ENCODE data around the gene AEBP2.

Gene AEBP2

DNA sequence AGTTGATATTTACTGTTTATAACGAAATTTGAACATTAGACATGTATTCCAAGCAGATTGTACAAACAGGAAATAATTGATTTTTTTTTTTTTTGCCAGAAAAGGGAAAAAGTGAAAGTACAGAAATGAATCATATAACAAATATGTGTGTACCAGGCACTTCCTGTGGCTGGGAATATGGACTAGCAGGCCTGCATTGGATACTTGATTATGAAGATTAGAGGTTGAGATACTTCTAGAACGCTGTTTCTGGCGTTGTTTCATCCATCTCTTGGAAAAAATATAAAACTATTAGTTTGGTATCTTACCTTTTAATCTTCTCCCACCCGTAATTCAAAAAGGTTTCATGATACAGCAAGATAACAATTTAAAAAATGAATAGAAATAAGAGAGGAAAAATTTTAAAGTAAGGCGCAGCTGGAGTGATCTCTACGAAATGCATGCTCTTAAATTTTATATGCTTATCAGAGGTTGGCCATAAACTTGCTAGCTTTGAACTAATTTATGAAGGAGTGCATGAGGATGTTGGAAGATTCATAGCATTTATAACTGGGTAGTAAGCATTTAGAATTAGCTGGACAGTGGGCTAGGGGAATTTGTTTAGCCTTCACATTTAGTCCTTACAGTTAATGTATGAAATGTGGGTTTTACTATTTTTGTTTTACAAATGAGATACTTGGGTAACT, 90.8 kb downstream of the AEBP2 start:
- no peak for TF ChIP-seq ZFX (IDR thresholded peaks at IDR 0.05; ENCODE audit: borderline replicate concordance)
- TF ChIP-seq, protein P1, sequence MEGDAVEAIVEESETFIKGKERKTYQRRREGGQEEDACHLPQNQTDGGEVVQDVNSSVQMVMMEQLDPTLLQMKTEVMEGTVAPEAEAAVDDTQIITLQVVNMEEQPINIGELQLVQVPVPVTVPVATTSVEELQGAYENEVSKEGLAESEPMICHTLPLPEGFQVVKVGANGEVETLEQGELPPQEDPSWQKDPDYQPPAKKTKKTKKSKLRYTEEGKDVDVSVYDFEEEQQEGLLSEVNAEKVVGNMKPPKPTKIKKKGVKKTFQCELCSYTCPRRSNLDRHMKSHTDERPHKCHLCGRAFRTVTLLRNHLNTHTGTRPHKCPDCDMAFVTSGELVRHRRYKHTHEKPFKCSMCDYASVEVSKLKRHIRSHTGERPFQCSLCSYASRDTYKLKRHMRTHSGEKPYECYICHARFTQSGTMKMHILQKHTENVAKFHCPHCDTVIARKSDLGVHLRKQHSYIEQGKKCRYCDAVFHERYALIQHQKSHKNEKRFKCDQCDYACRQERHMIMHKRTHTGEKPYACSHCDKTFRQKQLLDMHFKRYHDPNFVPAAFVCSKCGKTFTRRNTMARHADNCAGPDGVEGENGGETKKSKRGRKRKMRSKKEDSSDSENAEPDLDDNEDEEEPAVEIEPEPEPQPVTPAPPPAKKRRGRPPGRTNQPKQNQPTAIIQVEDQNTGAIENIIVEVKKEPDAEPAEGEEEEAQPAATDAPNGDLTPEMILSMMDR (IDR thresholded peaks at IDR 0.05), result no peak

DNA sequence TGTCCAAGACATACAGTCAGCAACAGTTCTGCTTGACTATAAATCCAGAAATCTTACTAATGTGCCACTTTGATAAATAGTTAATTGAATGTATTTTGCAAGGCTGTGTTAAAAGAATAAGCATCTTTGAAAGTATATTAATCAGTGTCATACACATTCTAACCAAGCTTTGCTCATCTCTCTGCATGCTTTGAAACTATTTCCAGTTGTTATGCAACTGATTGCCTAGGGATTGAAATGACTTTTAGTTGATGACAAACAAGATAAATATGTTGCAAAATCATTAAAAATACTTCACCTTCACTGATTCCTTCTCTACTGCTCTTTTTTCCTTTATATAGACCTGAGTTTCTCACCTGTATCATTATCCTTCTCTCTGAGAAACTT, 91.3 kb downstream of the AEBP2 start:
- H3K27ac ChIP-seq, result no peak overlapping the region

More for the DNA sequence above, 90.8 kb downstream of the AEBP2 start:
- H3K27ac ChIP-seq, result no peak overlapping the region

DNA sequence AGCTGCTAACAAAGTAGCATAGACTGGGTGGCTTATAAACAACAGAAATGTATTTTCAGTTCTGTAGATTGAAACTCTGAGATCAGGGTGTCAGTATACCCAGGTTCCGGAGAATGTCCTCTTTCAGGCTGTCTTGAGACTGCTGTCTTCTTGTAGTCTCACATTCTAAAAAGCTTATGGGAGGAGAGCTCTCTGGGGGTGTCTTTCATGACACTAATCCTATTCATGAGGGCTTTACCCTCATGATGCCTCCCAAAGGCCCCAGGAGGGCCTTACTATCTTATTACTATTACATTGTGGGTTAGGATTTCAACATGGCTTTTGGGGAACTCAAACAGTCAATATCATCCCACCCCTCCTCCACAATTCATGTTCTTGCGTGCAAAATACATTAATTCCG, 94.3 kb downstream of the AEBP2 start:
- no peak overlapping the region for H3K27ac ChIP-seq

More for the DNA sequence above, 91.3 kb downstream of the AEBP2 start:
- TF ChIP-seq, protein P1 (IDR thresholded peaks at IDR 0.05), result no peak
- TF ChIP-seq ZFX (IDR thresholded peaks at IDR 0.05; ENCODE audit: borderline replicate concordance), result no peak

DNA sequence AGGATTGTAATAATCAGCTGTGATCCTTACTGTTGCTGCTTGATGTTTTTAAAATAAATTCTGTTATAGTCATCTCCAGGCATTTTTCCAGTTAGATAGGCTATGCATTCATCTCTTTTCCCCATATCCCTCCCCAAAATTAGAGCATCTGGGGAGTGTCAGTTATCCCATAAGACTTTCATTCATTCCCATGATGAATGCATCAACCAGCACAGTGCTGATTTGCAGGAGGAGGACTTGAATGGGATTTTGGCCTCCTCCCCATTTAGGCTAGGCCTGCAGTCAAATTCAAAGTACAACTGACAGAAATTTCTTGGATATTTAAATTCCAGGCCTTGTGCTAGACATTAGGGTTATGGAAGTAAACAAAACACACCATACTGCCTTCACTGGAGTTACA, 99.8 kb downstream of the AEBP2 start:
- TF ChIP-seq ZFX (IDR thresholded peaks at IDR 0.05; ENCODE audit: borderline replicate concordance), result no peak
- TF ChIP-seq, protein P1 (IDR thresholded peaks at IDR 0.05), result no peak
- no peak overlapping the region for H3K27ac ChIP-seq

More for the DNA sequence above, 94.3 kb downstream of the AEBP2 start:
- TF ChIP-seq ZFX (IDR thresholded peaks at IDR 0.05; ENCODE audit: borderline replicate concordance), result no peak
- TF ChIP-seq, protein P1 (IDR thresholded peaks at IDR 0.05), result no peak

DNA sequence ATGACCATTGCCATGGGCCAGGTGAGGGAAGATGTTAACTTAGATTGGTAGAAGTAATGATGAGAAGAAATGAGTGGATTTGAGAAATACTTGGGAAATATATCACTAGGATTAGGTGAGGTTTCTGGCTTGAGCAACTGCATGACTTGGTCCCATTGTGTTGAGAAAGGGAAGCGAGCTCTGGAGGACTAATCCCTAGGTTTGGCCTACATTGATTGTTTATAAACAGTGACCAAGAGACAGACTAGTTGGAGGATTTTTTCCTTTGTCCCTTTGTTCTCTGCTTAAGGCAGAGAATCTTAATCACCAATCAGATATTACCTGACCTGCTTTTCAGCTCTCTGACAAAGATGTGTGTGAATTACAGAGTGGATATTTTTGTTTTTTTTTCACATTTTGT, 100.5 kb downstream of the AEBP2 start:
- H3K27ac ChIP-seq, result no peak overlapping the region
- no peak for TF ChIP-seq ZFX (IDR thresholded peaks at IDR 0.05; ENCODE audit: borderline replicate concordance)
- TF ChIP-seq, protein P1 (IDR thresholded peaks at IDR 0.05), result no peak

DNA sequence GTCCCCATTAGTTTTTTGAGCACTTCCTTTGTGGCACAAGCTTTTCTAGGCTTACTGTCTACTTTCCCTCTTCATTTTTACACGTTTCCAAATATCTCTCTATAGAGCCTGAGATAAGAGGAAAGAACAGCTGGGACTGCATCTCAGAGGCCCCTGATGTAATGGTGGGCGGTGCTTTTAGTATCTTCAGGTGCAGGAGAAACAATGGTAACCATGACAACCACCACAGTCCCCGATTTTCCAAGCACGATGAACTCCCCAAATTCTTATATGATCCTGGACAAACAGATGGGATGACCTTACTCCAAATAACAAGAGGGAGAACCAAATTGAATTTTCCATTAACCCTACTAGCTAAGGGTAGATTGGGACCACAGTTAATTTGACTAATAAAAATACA, 103.3 kb downstream of the AEBP2 start:
- TF ChIP-seq ZFX (IDR thresholded peaks at IDR 0.05; ENCODE audit: borderline replicate concordance), result no peak
- H3K27ac ChIP-seq, result no peak overlapping the region

DNA sequence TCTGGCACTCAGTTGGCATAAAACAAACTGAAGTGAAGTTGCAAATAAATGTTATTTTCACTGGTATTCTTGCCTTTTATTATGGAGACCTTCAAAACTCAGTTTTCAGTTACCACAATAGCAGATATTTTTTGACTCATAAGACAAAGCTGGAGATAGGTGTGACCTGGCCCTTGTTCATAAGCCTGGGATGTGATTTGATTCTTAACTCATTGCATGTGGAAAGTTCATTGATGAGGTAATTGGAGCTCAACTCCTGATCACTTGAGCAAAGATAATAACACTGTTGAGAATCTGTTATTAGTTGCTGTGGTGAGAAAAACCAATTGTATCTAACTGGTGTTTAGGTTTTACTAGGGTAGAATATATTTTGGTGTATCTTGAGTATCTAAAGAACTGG, 105.1 kb downstream of the AEBP2 start:
- TF ChIP-seq ZFX (IDR thresholded peaks at IDR 0.05; ENCODE audit: borderline replicate concordance), result no peak
- no peak overlapping the region for H3K27ac ChIP-seq

DNA sequence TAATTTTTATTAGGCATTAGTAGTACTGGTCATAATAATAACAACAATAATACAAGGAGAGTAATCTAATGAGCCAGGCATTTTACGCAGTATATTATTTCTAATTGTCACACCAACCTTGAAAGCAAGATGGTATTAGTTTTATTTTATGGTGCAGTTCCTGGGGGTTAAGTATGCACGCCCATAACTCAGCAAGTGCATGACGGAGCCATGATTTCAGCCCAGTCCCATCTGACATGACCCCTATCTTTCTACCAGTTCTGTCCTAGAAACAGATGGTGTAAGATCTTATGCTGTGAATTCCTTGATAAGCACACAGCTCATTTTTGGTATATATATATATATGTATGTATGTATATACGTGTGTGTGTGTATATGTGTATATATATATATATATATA, 106.0 kb downstream of the AEBP2 start:
- TF ChIP-seq, protein P1 (IDR thresholded peaks at IDR 0.05), result no peak
- TF ChIP-seq ZFX (IDR thresholded peaks at IDR 0.05; ENCODE audit: borderline replicate concordance), result no peak
- H3K27ac ChIP-seq, result no peak overlapping the region
